SK-N-SH treated with all-trans-retinoic acid at 6 μM for 48 hours (cell line): ENCODE results near the gene PTTG1IP.
"Not testable (repeated sequence)": the region's sequence is repeated elsewhere in the genome, so short reads cannot be mapped to it uniquely, and the experiment has no call there.

ENCODE experiments used
- ATAC-seq: fragments of 200-7000 bp; cut with Tn5 transposase; 3 replicates; pipeline ENCODE4 v1.9.1; 2020; ENCODE audit warnings: mild to moderate bottlenecking, moderate library complexity
- ARNTL ChIP-seq: fragments of 450-650 bp; formaldehyde crosslinking; IDR thresholded peaks from 2 replicates; pipeline ENCODE4 v1.5.0; 2020; ENCODE audit warnings: low read depth, mild to moderate bottlenecking, moderate library complexity, borderline replicate concordance
- BACH2 ChIP-seq: fragments of 250-450 bp; sonication (Bioruptor Pico); IDR thresholded peaks from 2 replicates; pipeline ENCODE4 v1.9.0; 2021; ENCODE audit warnings: mild to moderate bottlenecking, borderline replicate concordance
- CSDC2 ChIP-seq: fragments of 250-450 bp; sonication (Bioruptor Pico); IDR thresholded peaks from 2 replicates; pipeline ENCODE4 v1.5.0; 2020; ENCODE audit warnings: mild to moderate bottlenecking, moderate library complexity
- ESRRG ChIP-seq: fragments of 250-450 bp; sonication (Bioruptor Pico); IDR thresholded peaks from 2 replicates; pipeline ENCODE4 v1.6.1; 2021; ENCODE audit warnings: mild to moderate bottlenecking
- ISL1 ChIP-seq: fragments of 250-450 bp; sonication (Bioruptor Pico); IDR thresholded peaks from 2 replicates; pipeline ENCODE4 v2.1.2; 2022; ENCODE audit warnings: mild to moderate bottlenecking, moderate library complexity
- OSR1 ChIP-seq: fragments of 250-450 bp; sonication (Bioruptor Pico); IDR thresholded peaks from 2 replicates; pipeline ENCODE4 v1.8.0; 2022; ENCODE audit warnings: moderate library complexity, mild to moderate bottlenecking, inconsistent platforms
- RARB ChIP-seq: fragments of 250-450 bp; sonication (Bioruptor Pico); IDR thresholded peaks from 2 replicates; pipeline ENCODE4 v1.8.0; 2021; ENCODE audit warnings: mild to moderate bottlenecking, moderate library complexity
- SNAI2 ChIP-seq: fragments of 250-450 bp; sonication (Bioruptor Pico); IDR thresholded peaks from 2 replicates; pipeline ENCODE4 v1.5.0; 2020; ENCODE audit warnings: mild to moderate bottlenecking, moderate library complexity
- TCF4 ChIP-seq: fragments of 250-450 bp; sonication (Bioruptor Pico); IDR thresholded peaks from 2 replicates; pipeline ENCODE4 v1.8.0; 2021; ENCODE audit warnings: mild to moderate bottlenecking, moderate library complexity, borderline replicate concordance
- TOX ChIP-seq: fragments of 250-450 bp; sonication (Bioruptor Pico); IDR thresholded peaks from 2 replicates; pipeline ENCODE4 v1.8.0; 2021; ENCODE audit warnings: mild to moderate bottlenecking, moderate library complexity, borderline replicate concordance
- ZFP3 ChIP-seq: fragments of 250-450 bp; sonication (Bioruptor Pico); IDR thresholded peaks from 2 replicates; pipeline ENCODE4 v1.5.0; 2020; ENCODE audit warnings: mild to moderate bottlenecking, moderate library complexity
- ZNF565 ChIP-seq: fragments of 450-650 bp; formaldehyde crosslinking; conservative IDR thresholded peaks from 2 replicates; pipeline ENCODE4 v1.5.0; 2020; ENCODE audit warnings: low read depth, mild to moderate bottlenecking, moderate library complexity
- ZNF70 ChIP-seq: fragments of 450-650 bp; formaldehyde crosslinking; IDR thresholded peaks from 2 replicates; pipeline ENCODE4 v1.5.0; 2020; ENCODE audit warnings: mild to moderate bottlenecking, moderate library complexity
- ZNF8 ChIP-seq: fragments of 450-650 bp; formaldehyde crosslinking; IDR thresholded peaks from 2 replicates; pipeline ENCODE4 v1.5.0; 2020; ENCODE audit warnings: mild to moderate bottlenecking, moderate library complexity
- TF ChIP-seq, protein P1 (sequence below): fragments of 250-450 bp; sonication (Bioruptor Pico); IDR thresholded peaks from 2 replicates; pipeline ENCODE4 v1.5.1; 2020; ENCODE audit warnings: low read depth, mild to moderate bottlenecking, moderate library complexity
- TF ChIP-seq, protein P2 (sequence below): fragments of 250-450 bp; sonication (Bioruptor Pico); IDR thresholded peaks from 2 replicates; pipeline ENCODE4 v1.5.0; 2020; ENCODE audit warnings: mild to moderate bottlenecking, moderate library complexity
- TF ChIP-seq, protein P3 (sequence below): fragments of 250-450 bp; sonication (Bioruptor Pico); IDR thresholded peaks from 2 replicates; pipeline ENCODE4 v1.8.0; 2021; ENCODE audit warnings: low read depth, mild to moderate bottlenecking, moderate library complexity, borderline replicate concordance
- TF ChIP-seq, protein P4 (sequence below): fragments of 250-450 bp; sonication (Bioruptor Pico); IDR thresholded peaks from 2 replicates; pipeline ENCODE4 v1.5.1; 2021; ENCODE audit warnings: mild to moderate bottlenecking, moderate library complexity

PTTG1IP gene

DNA sequence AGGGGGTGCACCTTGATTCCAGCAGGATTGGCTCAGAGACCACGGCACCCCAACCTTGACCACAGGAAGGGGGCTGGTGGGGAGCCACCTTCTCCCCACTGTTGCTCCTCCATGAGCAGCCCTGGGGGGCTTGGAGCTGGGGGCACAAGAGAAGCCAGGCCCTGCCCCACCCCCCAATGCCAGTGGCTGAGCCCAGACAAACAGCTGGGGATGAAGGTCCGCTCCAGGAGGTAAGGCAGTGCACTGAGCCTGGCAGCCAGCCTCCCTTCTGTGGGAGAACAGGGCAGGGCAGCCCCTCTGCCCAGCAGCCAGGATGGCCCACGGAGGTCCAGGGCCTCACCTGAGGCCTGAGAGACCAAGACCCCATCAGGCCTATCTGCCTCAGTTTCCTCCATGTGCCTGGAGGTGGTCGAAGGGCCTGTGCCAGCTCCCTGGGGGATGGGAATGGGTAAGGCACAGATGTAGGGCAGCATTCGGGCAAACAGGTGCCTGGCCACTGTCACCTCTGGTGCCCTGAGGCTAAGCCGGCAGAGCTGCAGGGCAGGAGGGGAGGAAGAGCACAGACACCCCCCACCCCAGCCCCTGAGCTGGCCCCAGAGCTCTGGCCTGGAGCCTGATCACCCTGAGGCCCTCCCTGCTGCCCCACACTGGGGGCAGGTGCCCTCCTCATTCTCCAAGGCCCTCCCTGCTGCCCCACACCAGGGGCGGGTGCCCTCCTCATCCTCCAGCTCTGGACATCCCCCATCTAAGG, 40.1 kb upstream of the PTTG1IP start:
- TF ChIP-seq, protein P1, sequence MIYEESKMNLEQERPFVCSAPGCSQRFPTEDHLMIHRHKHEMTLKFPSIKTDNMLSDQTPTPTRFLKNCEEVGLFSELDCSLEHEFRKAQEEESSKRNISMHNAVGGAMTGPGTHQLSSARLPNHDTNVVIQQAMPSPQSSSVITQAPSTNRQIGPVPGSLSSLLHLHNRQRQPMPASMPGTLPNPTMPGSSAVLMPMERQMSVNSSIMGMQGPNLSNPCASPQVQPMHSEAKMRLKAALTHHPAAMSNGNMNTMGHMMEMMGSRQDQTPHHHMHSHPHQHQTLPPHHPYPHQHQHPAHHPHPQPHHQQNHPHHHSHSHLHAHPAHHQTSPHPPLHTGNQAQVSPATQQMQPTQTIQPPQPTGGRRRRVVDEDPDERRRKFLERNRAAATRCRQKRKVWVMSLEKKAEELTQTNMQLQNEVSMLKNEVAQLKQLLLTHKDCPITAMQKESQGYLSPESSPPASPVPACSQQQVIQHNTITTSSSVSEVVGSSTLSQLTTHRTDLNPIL (CRISPR knock-in tag) = no peak
- TF ChIP-seq TCF4 (CRISPR knock-in tag) (no peak), ZNF565 (CRISPR knock-in tag) (no peak), CSDC2 (CRISPR knock-in tag) (no peak), ZNF8 (no peak), OSR1 (CRISPR knock-in tag) (no peak), ZNF70 (CRISPR knock-in tag) (no peak), ARNTL (CRISPR knock-in tag) (no peak), ESRRG (CRISPR knock-in tag) (no peak), ZFP3 (no peak), SNAI2 (CRISPR knock-in tag) (no peak)
- TF ChIP-seq, protein P2, sequence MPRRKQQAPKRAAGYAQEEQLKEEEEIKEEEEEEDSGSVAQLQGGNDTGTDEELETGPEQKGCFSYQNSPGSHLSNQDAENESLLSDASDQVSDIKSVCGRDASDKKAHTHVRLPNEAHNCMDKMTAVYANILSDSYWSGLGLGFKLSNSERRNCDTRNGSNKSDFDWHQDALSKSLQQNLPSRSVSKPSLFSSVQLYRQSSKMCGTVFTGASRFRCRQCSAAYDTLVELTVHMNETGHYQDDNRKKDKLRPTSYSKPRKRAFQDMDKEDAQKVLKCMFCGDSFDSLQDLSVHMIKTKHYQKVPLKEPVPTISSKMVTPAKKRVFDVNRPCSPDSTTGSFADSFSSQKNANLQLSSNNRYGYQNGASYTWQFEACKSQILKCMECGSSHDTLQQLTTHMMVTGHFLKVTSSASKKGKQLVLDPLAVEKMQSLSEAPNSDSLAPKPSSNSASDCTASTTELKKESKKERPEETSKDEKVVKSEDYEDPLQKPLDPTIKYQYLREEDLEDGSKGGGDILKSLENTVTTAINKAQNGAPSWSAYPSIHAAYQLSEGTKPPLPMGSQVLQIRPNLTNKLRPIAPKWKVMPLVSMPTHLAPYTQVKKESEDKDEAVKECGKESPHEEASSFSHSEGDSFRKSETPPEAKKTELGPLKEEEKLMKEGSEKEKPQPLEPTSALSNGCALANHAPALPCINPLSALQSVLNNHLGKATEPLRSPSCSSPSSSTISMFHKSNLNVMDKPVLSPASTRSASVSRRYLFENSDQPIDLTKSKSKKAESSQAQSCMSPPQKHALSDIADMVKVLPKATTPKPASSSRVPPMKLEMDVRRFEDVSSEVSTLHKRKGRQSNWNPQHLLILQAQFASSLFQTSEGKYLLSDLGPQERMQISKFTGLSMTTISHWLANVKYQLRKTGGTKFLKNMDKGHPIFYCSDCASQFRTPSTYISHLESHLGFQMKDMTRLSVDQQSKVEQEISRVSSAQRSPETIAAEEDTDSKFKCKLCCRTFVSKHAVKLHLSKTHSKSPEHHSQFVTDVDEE (CRISPR knock-in tag) = no peak
- TF ChIP-seq, protein P3, sequence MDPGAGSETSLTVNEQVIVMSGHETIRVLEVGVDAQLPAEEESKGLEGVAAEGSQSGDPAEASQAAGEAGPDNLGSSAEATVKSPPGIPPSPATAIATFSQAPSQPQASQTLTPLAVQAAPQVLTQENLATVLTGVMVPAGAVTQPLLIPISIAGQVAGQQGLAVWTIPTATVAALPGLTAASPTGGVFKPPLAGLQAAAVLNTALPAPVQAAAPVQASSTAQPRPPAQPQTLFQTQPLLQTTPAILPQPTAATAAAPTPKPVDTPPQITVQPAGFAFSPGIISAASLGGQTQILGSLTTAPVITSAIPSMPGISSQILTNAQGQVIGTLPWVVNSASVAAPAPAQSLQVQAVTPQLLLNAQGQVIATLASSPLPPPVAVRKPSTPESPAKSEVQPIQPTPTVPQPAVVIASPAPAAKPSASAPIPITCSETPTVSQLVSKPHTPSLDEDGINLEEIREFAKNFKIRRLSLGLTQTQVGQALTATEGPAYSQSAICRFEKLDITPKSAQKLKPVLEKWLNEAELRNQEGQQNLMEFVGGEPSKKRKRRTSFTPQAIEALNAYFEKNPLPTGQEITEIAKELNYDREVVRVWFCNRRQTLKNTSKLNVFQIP (CRISPR knock-in tag) = no peak
- TF ChIP-seq, protein P4, sequence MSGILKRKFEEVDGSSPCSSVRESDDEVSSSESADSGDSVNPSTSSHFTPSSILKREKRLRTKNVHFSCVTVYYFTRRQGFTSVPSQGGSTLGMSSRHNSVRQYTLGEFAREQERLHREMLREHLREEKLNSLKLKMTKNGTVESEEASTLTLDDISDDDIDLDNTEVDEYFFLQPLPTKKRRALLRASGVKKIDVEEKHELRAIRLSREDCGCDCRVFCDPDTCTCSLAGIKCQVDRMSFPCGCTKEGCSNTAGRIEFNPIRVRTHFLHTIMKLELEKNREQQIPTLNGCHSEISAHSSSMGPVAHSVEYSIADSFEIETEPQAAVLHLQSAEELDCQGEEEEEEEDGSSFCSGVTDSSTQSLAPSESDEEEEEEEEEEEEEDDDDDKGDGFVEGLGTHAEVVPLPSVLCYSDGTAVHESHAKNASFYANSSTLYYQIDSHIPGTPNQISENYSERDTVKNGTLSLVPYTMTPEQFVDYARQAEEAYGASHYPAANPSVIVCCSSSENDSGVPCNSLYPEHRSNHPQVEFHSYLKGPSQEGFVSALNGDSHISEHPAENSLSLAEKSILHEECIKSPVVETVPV (CRISPR knock-in tag) = no peak
- TF ChIP-seq, all 23 proteins: peak for 0
- ATAC-seq = no peak

DNA sequence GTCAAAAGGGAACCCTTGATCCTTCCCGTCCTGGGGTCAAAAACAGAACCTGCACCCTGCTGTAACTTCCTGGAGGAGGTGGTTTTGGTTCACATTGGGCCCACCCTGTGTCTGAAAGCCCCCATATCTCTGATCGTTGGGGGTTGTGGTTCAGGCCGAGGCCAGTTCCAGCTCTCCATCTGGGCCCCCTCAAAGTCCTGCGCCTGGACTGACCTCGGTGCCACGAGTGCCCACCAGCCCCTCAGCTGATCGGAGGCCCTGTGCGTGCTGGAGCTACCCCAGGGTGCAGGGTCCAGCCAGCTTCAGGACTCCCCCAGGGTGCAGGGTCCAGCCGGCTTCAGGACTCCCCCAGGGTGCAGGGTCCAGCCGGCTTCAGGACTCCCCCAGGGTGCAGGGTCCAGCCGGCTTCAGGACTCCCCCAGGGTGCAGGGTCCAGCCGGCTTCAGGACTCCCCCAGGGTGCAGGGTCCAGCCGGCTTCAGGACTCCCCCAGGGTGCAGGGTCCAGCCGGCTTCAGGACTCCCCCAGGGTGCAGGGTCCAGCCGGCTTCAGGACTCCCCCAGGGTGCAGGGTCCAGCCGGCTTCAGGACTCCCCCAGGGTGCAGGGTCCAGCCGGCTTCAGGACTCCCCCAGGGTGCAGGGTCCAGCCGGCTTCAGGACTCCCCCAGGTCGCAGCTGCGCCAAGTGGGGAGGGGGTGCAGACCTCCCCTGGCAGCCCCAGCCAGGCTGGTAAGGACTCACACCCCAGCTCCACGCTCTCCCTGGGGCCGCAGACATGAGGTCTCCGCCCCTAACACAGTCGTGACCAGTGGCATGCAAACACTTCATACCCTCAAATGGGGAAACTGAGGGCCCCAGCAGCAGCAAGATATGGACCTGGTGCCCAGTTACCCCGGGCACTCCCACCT, 39.3 kb upstream of the PTTG1IP start:
- ATAC-seq = not testable (repeated sequence)

DNA sequence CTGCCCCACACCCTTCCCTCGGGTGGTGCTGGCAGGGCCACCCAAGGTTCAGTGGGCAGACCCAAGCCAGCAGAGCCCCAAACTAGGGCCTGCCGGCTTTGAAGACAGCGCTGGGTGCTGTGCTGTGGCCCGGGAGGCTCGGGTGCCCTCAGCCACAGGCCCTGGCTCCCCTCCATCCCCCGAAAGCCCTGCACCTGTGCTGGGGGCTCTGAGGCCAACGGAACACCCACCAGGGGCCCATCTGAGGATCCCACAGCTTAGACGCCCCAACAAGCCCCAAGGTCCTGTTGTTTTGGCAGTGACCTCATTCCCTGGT, 38.6 kb upstream of the PTTG1IP start:
- no peak for ATAC-seq
- TF ChIP-seq SNAI2 (CRISPR knock-in tag) (no peak), TOX (no peak), CSDC2 (CRISPR knock-in tag) (no peak), ARNTL (CRISPR knock-in tag) (no peak), TCF4 (CRISPR knock-in tag) (no peak), BACH2 (CRISPR knock-in tag) (no peak), ZNF565 (CRISPR knock-in tag) (no peak), RARB (CRISPR knock-in tag) (no peak), ESRRG (CRISPR knock-in tag) (no peak), OSR1 (CRISPR knock-in tag) (no peak), ISL1 (no peak)
- TF ChIP-seq, protein P1 (CRISPR knock-in tag) = no peak
- TF ChIP-seq, protein P3 (CRISPR knock-in tag) = no peak
- TF ChIP-seq, protein P4 (CRISPR knock-in tag) = no peak
